Psoas muscle (tissue), 8 donors: ENCODE results near the gene NDRG3. TPM values are rescaled to one million over a fixed set of nuclear protein-coding genes. Genes with fewer than 3 reads are reported as not detected.

Experiments used
- ATAC-seq, 4 donors: fragments of 200-7000 bp; cut with Tn5 transposase; one replicate each; pipeline ENCODE4 v1.9.1; 2020; ENCODE audit warnings: moderate library complexity in 3 of 4, mild to moderate bottlenecking in 2 of 4
- DNase-seq, 2 donors: peaks; one replicate each; pipeline ENCODE4 v3.0.0-alpha.2; 2020
- H3K27ac ChIP-seq: fragments of 200-600 bp; one replicate; pipeline ENCODE4 v1.8.0; 2022
- H3K27me3 ChIP-seq, 3 donors: fragments of 200-600 bp in 1 of 3; one replicate each; pipeline versions ENCODE4 v1.6.1 to v1.8.0; 2013 to 2022; ENCODE audit warnings: low read length in 2 of 3, mild to moderate bottlenecking in 2 of 3, moderate library complexity in 1 of 3; ENCODE audit not compliant: insufficient read depth in 3 of 3
- H3K36me3 ChIP-seq, 2 donors: fragments of 200-600 bp in 1 of 2; one replicate each; pipeline versions ENCODE4 v1.6.1 to v1.8.0; 2013 to 2022; ENCODE audit warnings: low read depth in 1 of 2, mild to moderate bottlenecking in 1 of 2, moderate library complexity in 1 of 2; ENCODE audit not compliant: insufficient read depth in 1 of 2
- H3K4me1 ChIP-seq: fragments of 200-600 bp; one replicate; pipeline ENCODE4 v1.8.0; 2022
- H3K4me3 ChIP-seq: fragments of 200-600 bp; one replicate; pipeline ENCODE4 v1.8.0; 2022; ENCODE audit warnings: mild to moderate bottlenecking
- H3K9me3 ChIP-seq: fragments of 200-600 bp; one replicate; pipeline ENCODE4 v1.8.0; 2022
- CTCF ChIP-seq: fragments of 200-600 bp; IDR thresholded peaks from one replicate; pipeline ENCODE4 v1.8.0; 2022; ENCODE audit warnings: antibody characterized with exemption
- WGBS, 3 donors: extraction: QIAGEN DNeasy Blood & Tissue Kit; methylation state at CpG; one replicate each; pipeline versions ENCODE4 v1.1.6 to v1.1.7; 2013; 5-methylcytosine and 5-hydroxymethylcytosine counted together
- intact Hi-C, 2 donors: fragments of 100-400 bp; cut with DNase I; formaldehyde crosslinking; loops; one replicate each; pipeline versions ENCODE4 v1.11.0 to v1.14.2; 2022
- polyA plus RNA-seq, 3 donors: library from polyadenylated mRNA; stranded (reverse); fragments of 200-250 nt; gene quantifications; one replicate each; pipeline ENCODE4 v1.2.3, GENCODE V29; 2013
- total RNA-seq, 4 donors: library from RNA; stranded (reverse); fragmentation: NEBNext Ultra II Directional in 2 of 4; extraction: Animal tissue kit (Norgen Biotek cat#: 25700) in 2 of 4; gene quantifications; one replicate each; pipeline versions ENCODE4 v1.2.1 to v1.2.4, GENCODE V29; 2021 to 2023
- donor health status: healthy with polysubstance abuse.
- donor health status: DM: no; HTN: no; CAD: no; lungs with moderate emphysema.
- donor health status: Bipolar disorder and iron deficiency.
- donor health status: healthy.
- donor health status: DM: yes; HTN: yes; CAD: no.
- donor health status: DM: no; HTN: no; CAD: no.
- donor health status: DM: no; HTN: no; CAD: no.
- donor health status: DM: yes; HTN: yes; CAD: no.

The NDRG3 gene
- total and polyA plus RNA-seq, 7 donors = 4.3 to 25.1 (median 10.8) TPM

DNA sequence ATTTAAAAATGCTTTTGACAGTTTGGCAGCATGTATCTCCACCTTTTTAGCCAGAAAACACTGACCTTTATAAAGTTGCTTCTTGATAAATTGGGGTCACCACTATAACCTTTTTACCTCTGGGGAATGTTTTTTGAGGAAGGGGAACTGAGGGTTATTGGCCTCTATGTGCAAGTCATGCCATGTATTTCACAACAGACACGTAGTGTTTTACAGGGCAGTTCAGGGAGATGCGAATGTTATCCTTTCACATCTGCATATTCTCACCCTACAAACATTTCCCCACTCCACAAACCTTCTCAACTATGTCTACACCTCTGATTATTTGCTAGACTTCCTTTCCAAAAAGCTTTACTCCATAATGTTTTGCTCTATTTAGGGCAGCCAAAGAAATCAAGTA is 82.9 kb downstream of the NDRG3 start:
- no peak overlapping the region for H3K27ac ChIP-seq
- H3K27me3 ChIP-seq = no peaks in the 10 kb centered on the region
- WGBS, 3 donors = 74 to 81% (median 78%) methylated on average over 2 of the region's 2 CpGs
- no peak for TF ChIP-seq CTCF
- H3K4me1 ChIP-seq = no peaks in the 10 kb centered on the region
- DNase-seq = no peak
- no peak overlapping the region for H3K4me3 ChIP-seq
- ATAC-seq = no peak
- peaks cover 6 to 95% of the 10 kb centered on the region in 2 donors for H3K36me3 ChIP-seq
- H3K9me3 ChIP-seq = no peaks in the 10 kb centered on the region
- intact Hi-C loops = no loop called here

DNA sequence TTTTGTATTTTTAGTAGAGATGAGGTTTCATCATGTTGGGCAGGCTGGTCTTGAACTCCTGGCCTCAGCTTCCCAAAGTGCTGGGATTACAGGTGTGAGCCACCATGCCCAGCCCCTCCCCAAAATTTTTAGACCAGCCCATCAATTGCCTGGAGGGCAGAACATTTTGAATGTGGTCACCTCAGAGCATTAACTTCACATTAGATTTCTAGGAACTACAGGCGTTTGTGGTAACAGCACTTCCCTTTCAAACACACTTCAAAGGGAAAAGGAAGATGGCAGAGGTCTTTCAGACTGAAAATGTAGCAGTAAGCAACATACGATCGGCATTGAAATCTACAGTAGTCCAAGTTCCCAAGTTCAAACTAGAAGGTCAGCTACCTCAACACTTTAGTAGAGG is 87.6 kb downstream of the NDRG3 start:
- H3K4me1 ChIP-seq = no peaks in the 10 kb centered on the region
- H3K4me3 ChIP-seq = no peak overlapping the region
- H3K27me3 ChIP-seq = no peaks in the 10 kb centered on the region
- H3K27ac ChIP-seq = no peak overlapping the region
- ATAC-seq = no peak
- DNase-seq = no peak
- TF ChIP-seq CTCF = no peak
- WGBS, 3 donors = 76 to 90% (median 82%) methylated on average over 3 of the region's 3 CpGs
- peaks cover 9 to 94% of the 10 kb centered on the region in 2 donors for H3K36me3 ChIP-seq
- intact Hi-C loops = no loop called here
- H3K9me3 ChIP-seq = no peaks in the 10 kb centered on the region

- no peaks in the 10 kb centered on the region for H3K4me1 ChIP-seq
- no peak for DNase-seq
- H3K27ac ChIP-seq = no peak overlapping the region
- H3K36me3 ChIP-seq = peaks cover 15 to 94% of the 10 kb centered on the region in 2 donors
- H3K9me3 ChIP-seq = no peaks in the 10 kb centered on the region
- WGBS, 3 donors = 76 to 94% (median 78%) methylated on average over 4 of the region's 4 CpGs
- H3K4me3 ChIP-seq = no peak overlapping the region
- H3K27me3 ChIP-seq = no peaks in the 10 kb centered on the region
- intact Hi-C loops = no loop called here
- ATAC-seq = no peak
- no peak for TF ChIP-seq CTCF
Observed at GRCh38 chr20:36656733-36657132, 89.2 kb downstream of the NDRG3 start.

- no peaks in the 10 kb centered on the region for H3K27me3 ChIP-seq
- H3K27ac ChIP-seq = no peak overlapping the region
- no peak overlapping the region for H3K4me3 ChIP-seq
- DNase-seq = no peak
- TF ChIP-seq CTCF = no peak
- ATAC-seq = no peak
- intact Hi-C loops = no loop called here
- 85 to 91% (median 85%) methylated on average over 3 of the region's 3 CpGs for WGBS, 3 donors
- peaks cover 12 to 86% of the 10 kb centered on the region in 2 donors for H3K36me3 ChIP-seq
- no peaks in the 10 kb centered on the region for H3K9me3 ChIP-seq
- H3K4me1 ChIP-seq = no peaks in the 10 kb centered on the region
Observed at GRCh38 chr20:36655004-36655403, 90.9 kb downstream of the NDRG3 start.

DNA sequence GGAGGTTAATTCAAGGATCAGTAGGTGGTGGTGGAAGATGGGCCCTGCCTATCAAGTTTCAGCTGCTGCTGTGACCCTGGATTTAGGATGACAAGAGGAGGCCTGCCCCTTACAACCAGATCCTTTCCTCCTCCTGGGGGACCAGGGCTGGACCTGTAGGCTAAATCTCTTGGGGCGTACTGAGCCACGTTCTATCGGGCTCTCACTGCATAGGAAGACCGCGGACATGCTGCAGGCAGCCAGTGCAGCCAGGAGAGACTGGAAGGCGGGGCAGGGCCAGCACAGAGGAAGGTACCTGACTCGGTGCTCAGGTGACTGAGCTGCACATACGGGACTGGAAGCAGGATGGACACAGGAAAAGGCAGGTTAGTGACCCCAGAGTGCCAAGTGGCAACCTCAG is 91.4 kb downstream of the NDRG3 start:
- no peak for DNase-seq
- WGBS, 3 donors = 85 to 94% (median 88%) methylated on average over 8 of the region's 8 CpGs
- no peaks in the 10 kb centered on the region for H3K4me1 ChIP-seq
- intact Hi-C loops = no loop called here
- peaks cover 12 to 82% of the 10 kb centered on the region in 2 donors for H3K36me3 ChIP-seq
- H3K4me3 ChIP-seq = no peak overlapping the region
- no peak for ATAC-seq
- no peak for TF ChIP-seq CTCF
- no peaks in the 10 kb centered on the region for H3K9me3 ChIP-seq
- no peaks in the 10 kb centered on the region for H3K27me3 ChIP-seq
- H3K27ac ChIP-seq = no peak overlapping the region
